NCI-H82 treated with DMSO at 0.1 percent for 48 hours (cell line): Measurements from ENCODE around the gene LEUTX.

Experiments used
- DNase-seq: peaks from one replicate; lab custom pipeline; 2025; ENCODE audit not compliant: unreplicated experiment; lab: John Stamatoyannopoulos, UW

LEUTX gene

DNA sequence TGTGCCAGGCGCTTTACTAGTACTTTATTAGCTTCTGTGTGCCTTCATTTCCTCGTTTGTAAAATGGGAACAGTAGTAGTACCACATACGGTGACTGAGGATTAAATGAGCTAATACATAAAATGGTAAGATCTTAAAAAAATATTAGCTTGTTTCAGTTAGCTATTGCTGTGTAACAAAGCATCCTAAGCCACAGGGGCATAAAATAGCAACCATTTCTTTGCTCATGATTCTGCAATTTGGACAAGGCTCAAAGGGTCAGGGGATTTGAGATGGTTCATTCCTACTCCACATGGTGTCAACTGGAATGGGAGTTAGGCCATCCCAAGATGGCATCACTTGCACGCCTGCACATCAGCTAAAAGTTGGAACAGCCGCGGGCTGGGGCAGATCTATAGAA is 42.0 kb downstream of the LEUTX start:
- DNase-seq: no peak

DNA sequence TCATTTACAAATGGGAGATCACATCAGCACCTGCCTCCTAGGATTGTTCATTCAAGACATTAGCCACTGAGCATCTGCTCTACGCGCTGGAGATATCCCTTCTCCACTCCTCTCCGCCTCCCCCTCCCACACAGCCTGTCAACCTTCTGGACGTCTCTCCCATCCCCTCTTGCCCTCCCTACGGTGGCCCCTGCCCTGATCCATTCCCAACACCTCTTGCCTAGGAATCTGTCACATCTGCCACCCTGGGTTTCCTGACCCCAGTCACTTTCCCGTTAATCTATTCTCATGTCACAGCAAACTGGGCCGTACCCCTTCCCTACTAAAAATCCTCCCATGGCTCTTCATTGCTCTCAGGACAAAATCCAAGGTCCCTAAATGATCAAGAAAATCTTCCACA is 45.0 kb downstream of the LEUTX start:
- peak; percentile 27 for DNase-seq

GRCh38 chr19:39824143-39825092 is 45.8 kb downstream of the LEUTX start:
- peak; percentile 93 for DNase-seq

DNA sequence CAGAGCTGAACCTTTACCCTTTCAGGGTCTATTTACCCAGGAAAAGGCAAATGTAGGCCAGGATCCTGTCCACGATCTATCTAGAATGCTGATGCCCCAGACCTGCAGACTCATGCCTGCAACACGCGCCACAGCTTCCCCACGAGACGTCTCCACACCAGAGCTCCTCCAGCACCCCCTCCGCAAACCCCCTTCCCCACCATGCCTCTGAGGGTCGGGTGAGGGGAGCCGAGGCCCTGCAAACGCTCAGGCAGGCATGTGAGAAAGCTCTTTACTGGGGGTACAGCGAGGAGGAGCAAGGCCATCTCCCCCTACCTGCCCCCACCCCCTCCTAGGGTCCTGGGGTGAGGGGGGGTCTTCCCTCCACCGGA is 46.4 kb downstream of the LEUTX start:
- no peak for DNase-seq

DNA sequence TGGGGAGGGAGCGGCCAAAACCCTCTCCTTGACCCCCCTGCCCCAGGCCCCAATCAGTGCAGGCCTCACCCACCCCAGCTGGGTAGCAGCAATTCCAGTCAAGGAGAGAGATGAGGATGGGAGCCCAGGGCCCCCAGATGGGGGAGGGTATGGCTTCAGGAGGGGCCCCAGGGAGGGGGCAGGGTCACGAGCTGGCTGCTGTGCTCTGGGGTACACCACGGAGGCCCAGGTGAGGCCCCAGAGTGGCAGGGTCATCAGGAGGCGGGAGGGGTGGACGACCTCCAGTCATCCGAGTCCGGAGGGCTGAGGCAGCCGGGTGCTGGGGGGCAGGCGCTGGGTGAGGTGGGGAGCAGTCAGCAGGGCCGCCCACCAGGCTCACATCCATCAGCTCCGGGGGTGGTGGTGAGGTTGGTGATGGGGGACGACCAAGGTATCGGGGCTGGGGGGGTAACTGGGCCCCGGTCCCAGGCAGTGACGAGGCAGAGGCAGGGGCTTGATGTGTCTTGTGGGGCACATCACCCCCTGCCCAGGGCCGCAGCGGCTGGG is 47.0 kb downstream of the LEUTX start:
- DNase-seq: no peak

GRCh38 chr19:39826311-39826945 is 47.8 kb downstream of the LEUTX start:
- DNase-seq: no peak

DNA sequence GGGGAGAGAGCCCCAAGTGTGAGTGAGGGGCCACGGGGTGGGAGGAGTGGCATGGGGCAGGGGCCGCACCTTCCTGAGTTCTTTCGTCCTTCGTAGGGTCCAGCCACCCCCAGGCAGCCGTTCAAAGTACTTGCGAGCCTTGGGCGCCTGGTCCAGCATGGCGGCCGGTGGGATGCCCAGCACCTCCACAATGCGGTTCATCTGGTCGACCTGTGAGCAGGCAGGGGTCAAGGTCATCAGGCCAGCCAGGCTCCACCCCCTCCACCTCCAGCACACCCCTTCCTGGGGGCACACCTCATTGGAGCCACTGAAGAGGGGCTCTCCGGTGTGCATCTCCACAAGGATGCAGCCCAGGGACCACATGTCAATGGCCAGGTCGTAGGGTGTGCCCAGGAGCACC is 48.6 kb downstream of the LEUTX start:
- no peak for DNase-seq

DNA sequence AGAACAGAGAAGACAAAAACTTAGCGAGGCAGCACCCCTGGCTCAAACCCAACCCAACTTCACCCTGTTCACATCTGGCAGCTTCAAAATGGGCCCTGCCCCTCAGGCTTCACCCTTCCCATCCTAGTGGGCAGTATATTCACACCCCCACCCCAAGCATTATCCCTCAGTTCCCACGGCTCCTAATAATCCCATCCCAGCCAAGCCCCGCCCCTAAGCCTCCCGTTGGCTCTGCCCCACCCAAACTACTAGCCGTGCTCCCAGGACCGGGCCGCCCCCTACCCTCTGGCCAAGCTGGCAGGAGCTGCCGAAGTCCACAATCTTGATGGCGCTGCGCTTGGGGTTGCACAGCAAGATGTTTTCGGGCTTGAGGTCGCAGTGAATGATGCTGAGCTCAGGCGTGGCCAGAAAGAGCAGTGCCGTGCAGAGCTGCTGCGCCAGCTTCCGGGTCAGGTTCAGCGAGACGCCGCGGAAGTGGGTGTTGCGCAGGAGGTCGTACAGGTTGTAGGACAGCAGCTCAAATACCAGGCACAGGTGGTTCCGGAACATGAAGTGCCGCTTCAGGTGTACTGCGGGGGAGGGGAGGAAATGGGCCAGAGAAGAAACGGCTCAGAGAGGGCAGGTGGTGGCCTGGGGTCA is 49.5 kb downstream of the LEUTX start:
- peak; percentile 27 for DNase-seq

DNA sequence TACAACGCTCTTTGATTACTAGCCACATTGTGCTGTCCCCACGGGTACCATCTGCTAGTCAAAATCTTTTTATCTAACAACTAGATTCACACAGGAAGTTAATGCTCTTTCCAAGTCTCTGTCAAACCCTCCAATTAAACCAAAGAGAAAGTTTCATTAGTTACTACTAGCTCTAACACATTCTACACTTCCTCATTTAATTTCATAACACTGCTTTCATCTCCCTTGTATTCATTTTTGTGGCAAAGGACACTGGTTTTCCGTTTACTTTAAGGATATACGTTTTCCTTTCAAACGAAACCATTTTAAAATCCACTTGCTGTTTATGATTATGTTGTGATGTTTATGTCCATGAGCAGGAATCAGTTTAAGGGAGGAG is 50.0 kb downstream of the LEUTX start:
- DNase-seq: no peak

DNA sequence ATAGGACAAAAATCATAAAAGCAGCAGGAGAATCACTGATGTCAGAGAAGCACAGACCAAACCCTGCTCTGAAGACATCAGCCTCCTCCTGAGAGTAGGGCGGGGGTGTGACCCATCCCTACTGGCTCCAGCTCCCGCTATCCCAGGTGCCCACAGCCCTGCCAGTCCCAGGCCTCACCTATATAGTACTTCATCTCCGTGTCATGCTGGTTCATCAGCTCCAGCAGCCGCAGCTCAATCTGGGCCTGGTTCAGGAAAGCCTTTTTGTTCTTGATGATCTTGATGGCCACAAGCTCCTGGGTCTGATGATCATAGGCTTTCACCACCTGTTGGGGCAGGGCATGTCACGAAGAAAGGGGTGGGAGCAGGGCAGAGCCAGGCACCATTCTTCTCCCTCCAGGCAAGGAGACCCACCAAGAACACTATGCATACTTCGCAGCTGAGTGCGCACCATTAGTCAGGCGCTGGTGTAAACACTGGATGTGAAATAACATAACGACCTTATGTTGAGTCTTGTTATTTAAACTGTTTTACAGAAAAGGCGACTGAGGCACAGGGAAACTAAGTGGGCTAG is 51.1 kb downstream of the LEUTX start:
- DNase-seq: no peak

- no peak for DNase-seq
These were observed 51.8 kb downstream of the LEUTX start for GRCh38 chr19:39830406-39830805.

- DNase-seq: no peak
These were observed 52.2 kb downstream of the LEUTX start for GRCh38 chr19:39830847-39831246.

DNA sequence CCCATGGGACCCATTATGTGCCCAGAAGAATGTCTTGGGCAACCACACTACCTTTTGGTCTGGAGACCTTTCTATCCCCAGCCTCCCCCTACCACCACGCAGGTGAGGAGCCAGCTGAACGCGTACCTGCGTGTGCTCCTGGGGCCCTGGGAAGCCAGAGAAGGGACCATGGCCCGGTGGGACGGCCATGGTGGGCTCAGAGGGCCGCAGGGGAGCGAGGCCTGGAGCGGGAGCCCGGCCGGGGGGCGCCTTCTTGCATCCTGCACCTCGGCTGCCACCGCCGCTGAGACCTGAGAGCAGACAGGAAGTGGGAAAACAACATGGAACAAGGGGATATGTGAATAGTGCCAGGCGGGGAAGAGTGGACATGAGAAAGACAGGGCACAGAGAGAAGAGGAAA is 53.0 kb downstream of the LEUTX start:
- no peak for DNase-seq

DNA sequence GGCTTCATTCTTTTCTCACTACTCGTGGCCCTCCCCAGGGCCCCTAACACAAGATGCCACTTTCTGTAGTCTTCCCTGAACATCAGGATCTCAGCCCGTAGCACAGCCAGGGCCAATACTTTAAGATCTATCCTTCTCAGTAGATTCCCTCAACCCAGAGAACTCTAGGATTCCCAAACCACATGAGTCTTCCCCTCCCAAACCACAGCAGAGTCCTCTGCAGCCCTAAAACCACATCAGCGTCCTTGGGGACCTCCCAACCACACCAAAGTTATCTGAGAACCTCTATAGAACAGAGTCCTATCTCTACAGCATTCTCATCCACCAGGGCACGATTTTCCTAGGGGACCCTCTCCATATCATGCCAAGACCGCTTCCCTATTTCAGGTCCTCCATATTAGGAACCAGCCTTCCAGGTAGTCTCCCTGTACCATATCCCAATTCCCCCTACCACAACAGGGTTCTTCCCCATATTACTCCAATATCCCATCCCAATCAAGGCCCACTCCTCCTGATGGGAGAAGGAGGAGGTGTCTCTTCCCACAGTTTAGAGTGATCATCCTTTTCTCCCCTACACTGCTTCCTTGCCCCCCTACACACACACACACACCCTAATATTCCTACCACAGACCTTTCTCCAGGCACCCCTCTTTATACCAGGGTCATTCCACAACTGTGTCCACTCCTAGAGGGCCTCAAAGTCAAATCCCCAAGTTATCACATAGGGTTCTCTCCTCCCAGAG is 53.9 kb downstream of the LEUTX start:
- no peak for DNase-seq

GRCh38 chr19:39833160-39833463 is 54.5 kb downstream of the LEUTX start:
- no peak for DNase-seq

DNA sequence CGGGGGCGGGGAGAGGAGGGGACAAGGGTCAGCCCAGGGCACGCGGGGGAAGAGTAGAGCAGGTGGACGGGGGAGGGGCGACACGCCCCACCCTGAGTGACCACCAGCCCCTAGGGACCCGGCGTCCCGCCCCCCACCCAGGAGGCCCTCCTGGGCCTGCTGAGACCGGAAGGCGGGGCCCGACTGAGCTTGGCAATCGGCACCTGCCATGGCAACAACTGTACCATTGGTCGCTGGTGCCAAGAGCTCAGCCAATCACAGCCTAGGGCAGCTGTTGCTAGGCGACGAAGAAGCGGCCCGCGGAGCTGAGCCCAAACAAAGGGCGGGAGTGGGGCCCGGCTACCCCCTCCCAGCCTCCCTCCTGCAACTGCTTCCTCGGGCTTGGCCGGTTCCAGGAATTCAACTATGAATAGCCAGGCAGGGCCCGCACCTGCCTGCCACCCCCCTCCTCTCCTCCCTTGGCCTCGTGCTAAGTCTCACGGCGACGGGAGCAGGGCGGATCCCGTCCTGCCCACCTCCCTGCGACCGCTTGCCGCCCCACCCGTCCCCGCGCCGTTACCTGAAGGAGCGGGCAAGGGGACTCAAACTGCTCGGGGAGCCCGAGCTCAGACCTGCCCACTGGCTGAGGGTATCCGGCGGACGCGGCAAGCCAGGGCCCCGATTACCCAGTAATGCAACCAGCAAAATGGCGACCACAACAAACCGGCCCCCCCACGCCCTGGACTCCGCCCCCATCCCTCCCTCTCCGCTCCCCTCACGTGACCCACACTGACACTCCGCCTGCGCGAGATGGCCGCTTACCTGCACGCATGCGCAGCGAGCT is 55.0 kb downstream of the LEUTX start, which contains the start of gene DYRK1B:
TSS of gene DYRK1B (minus strand) at position 699 of the 823 bp plus-strand sequence. CDS start 2,295 bp downstream, outside the sequence.
- peak; percentile 98 for DNase-seq

GRCh38 chr19:39834287-39834841 is 55.7 kb downstream of the LEUTX start:
- no peak for DNase-seq
